EH (cell line): ENCODE measurements around the gene EVI2A.
A peak's percentile ranks its signal among the peaks of the same experiment; 100 is the strongest.

Experiments used
- DNase-seq: peaks from one replicate; pipeline ENCODE4 v3.0.0-alpha.2; 2015; ENCODE audit warnings: low read depth

EVI2A gene

GRCh38 chr17:31272803-31273202 is 48.6 kb downstream of the EVI2A start:
- no peak for DNase-seq

- DNase-seq = no peak
Measured at GRCh38 chr17:31272236-31272635, 49.2 kb downstream of the EVI2A start.

GRCh38 chr17:31269578-31269983 is 51.8 kb downstream of the EVI2A start:
- peak; percentile 99 for DNase-seq

- DNase-seq = no peak
Measured at GRCh38 chr17:31269036-31269577, 52.3 kb downstream of the EVI2A start.
